ENCODE results near the gene LSM7. TPM values are rescaled to one million over a fixed set of nuclear protein-coding genes. Genes with fewer than 3 reads are reported as not detected.
A peak's percentile ranks its signal among the peaks of the same experiment; 100 is the strongest.

Gene LSM7
- total and polyA plus RNA-seq, 9 of the 15 experiments (the other 6 are each of a cell fraction or from before 2014, with no cell fraction given) = 40.5 to 690 (median 265) TPM

DNA sequence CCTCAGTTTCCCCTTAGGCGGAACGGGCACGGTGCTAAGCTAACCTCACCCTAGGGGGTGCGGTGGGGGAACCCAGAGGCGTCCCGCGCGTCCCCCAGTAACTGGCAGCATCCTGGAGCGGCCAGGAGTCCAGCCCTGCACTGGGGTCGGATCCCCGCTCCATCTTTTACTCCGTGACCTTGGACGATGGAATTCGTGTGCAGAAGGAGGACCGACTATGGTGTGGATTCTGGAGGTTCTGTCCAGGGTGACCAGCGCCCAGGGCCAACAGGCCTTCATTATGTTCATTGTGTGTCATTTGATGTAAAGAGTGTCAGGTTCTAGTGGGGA lies 728 bp upstream of the LSM7 start:
- BruUV-seq (replicated peaks) = TSS peak; percentile 56
- peaks cover 42% of the 10 kb centered on the region for H3K36me3 ChIP-seq (ENCODE audit: control insufficient read depth, insufficient read depth, low read length)
- ChIA-PET POLR2A (interaction anchor here (0.7 kb wide), 1 partner anchor 446 kb away, joined by 3 read pairs; no protein-coding TSS in a partner anchor), CTCF (ENCODE audit: low intra/inter-chr PET ratio) (no interaction called here)
- in situ Hi-C loops (cut with MboI) (no loop called here), intact Hi-C loops (cut with micrococcal nuclease) (loop anchor here (10.0 kb wide), 1 partner anchor 56 kb away; no protein-coding TSS in a partner anchor)
- peaks cover 28 to 76% of the 10 kb centered on the region in 2 experiments; a peak in 4 of 5 replicates for H3K4me1 ChIP-seq (replicated peaks in 1 of 2; ENCODE audit: control insufficient read depth in 2 of 2, insufficient read depth in 2 of 2, low read length in 2 of 2)
- H4K20me1 ChIP-seq (replicated peaks; ENCODE audit: control insufficient read depth, insufficient read depth, low read length) = no peaks in the 10 kb centered on the region
- peak; percentile 22 for ATAC-seq
- peak overlapping the region; percentile 74 for H3K27ac ChIP-seq (ENCODE audit: extremely low read depth, low read depth, low read length)
- H3K9me3 ChIP-seq (replicated peaks; ENCODE audit: control insufficient read depth, insufficient read depth, low read depth, low read length) = no peaks in the 10 kb centered on the region
- peak overlapping the region; percentile 90 to 99 for H3K9ac ChIP-seq (ENCODE audit: insufficient read depth in 1 of 2, low read depth in 2 of 2, low read length in 2 of 2)
- no peaks in the 10 kb centered on the region for H3K27me3 ChIP-seq (ENCODE audit: control insufficient read depth in 2 of 2, insufficient read depth in 2 of 2, low read length in 2 of 2)
- FAIRE-seq = peak; percentile 86
- WGBS (ENCODE audit: insufficient coverage, low coverage, missing lambda C conversion rate) = 2% methylated on average over 16 of the region's 16 CpGs
- DNase-seq (ENCODE audit: extremely low read depth in 1 of 4, low spot score in 3 of 4) = peak in 1 of 4 experiments; percentile 47
- peak overlapping the region; percentile 88 for H3K4me2 ChIP-seq (ENCODE audit: insufficient read depth, low read length)
- peak overlapping the region; percentile 76; the same call in 1 of the 2 replicates for H2AFZ ChIP-seq (ENCODE audit: low read depth, low read length)
- peaks cover 89% of the 10 kb centered on the region for H3K79me2 ChIP-seq (ENCODE audit: control insufficient read depth, insufficient read depth, low read length)
- H3K4me3 ChIP-seq = peak overlapping the region; percentile 98
- no peaks in the 10 kb centered on the region for H3K9me1 ChIP-seq (ENCODE audit: control insufficient read depth, insufficient read depth, low read length)
- TF ChIP-seq ZC3H8 (IDR thresholded peaks at IDR 0.05) (no peak), ZFX (CRISPR knock-in tag; IDR thresholded peaks at IDR 0.05) (0 out of 2 replicates have a peak, but pooled peaks have one; percentile 3), CAMTA2 (CRISPR knock-in tag; conservative IDR thresholded peaks at IDR 0.05) (no peak), STAG1 (CRISPR knock-in tag; IDR thresholded peaks at IDR 0.05; ENCODE audit: borderline replicate concordance) (0 out of 2 replicates have a peak, but pooled peaks have one; percentile 8), YY1 (IDR thresholded peaks at IDR 0.05; ENCODE audit: borderline replicate concordance in 1 of 3, control insufficient read depth in 1 of 3, extremely low read depth in 1 of 3, insufficient read depth in 3 of 3, insufficient read length in 1 of 3, insufficient replicate concordance in 2 of 3, low read depth in 1 of 3, low read length in 2 of 3) (peak in 1 of 3 experiments; percentile 1)
- TF ChIP-seq, protein P1, sequence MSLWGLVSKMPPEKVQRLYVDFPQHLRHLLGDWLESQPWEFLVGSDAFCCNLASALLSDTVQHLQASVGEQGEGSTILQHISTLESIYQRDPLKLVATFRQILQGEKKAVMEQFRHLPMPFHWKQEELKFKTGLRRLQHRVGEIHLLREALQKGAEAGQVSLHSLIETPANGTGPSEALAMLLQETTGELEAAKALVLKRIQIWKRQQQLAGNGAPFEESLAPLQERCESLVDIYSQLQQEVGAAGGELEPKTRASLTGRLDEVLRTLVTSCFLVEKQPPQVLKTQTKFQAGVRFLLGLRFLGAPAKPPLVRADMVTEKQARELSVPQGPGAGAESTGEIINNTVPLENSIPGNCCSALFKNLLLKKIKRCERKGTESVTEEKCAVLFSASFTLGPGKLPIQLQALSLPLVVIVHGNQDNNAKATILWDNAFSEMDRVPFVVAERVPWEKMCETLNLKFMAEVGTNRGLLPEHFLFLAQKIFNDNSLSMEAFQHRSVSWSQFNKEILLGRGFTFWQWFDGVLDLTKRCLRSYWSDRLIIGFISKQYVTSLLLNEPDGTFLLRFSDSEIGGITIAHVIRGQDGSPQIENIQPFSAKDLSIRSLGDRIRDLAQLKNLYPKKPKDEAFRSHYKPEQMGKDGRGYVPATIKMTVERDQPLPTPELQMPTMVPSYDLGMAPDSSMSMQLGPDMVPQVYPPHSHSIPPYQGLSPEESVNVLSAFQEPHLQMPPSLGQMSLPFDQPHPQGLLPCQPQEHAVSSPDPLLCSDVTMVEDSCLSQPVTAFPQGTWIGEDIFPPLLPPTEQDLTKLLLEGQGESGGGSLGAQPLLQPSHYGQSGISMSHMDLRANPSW (CRISPR knock-in tag; IDR thresholded peaks at IDR 0.05) = peak; percentile 7; the same call in 1 of the 2 replicates
- TF ChIP-seq, protein P2, sequence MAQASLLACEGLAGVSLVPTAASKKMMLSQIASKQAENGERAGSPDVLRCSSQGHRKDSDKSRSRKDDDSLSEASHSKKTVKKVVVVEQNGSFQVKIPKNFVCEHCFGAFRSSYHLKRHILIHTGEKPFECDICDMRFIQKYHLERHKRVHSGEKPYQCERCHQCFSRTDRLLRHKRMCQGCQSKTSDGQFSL (CRISPR knock-in tag; IDR thresholded peaks at IDR 0.05) = 0 out of 2 replicates have a peak, but pooled peaks have one; percentile 9
- TF ChIP-seq, protein P2 (tag; IDR thresholded peaks at IDR 0.05) = no peak

Measured in K562 (cell line).